ENCODE data around the gene CBFA2T2. TPM values are rescaled to one million over a fixed set of nuclear protein-coding genes. Genes with fewer than 3 reads are reported as not detected.
A peak's percentile ranks its signal among the peaks of the same experiment; 100 is the strongest.
"Not testable (repeated sequence)": the region's sequence is repeated elsewhere in the genome, so short reads cannot be mapped to it uniquely, and the experiment has no call there.

CBFA2T2 gene
- total and polyA plus RNA-seq, 5 donors = 5.6 to 13.9 (median 12.0) TPM

GRCh38 chr20:33566781-33567603 lies 77.1 kb downstream of the CBFA2T2 start:
- Histone ChIP-seq H3K4me1 (ENCODE audit: control insufficient read depth, insufficient read depth, low read length) (peaks cover 4% of the 10 kb centered on the region), H3K4me3 (ENCODE audit: low read length) (no peak overlapping the region), H3K9me3 (ENCODE audit: control insufficient read depth, low read length) (no peaks in the 10 kb centered on the region), H3K27ac (ENCODE audit: low read length) (no peak overlapping the region), H3K27me3 (ENCODE audit: control insufficient read depth, insufficient read depth) (no peaks in the 10 kb centered on the region)
- intact Hi-C loops (cut with DNase I) = no loop called here
- 86% methylated on average over 7 of the region's 7 CpGs for WGBS
- DNase-seq = no peak
- ATAC-seq = no peak

DNA sequence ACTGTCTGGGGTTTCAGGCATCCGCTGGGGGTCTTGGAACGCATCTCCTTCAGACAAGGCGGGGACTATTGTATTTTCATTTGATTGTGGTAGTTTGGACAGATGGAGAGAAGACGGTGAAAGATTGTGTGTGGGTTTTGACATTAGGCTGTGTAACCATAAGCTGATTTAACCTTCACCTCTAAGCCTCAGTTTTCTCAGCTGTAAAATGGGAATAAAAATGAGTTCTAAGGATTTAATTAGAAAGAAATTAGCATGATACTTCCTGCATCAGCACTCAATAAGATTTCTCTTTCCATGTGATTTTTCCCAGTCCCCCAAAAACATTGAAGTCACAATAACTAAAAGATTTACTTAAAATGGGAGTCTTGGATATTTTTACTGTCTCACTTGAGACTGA lies 78.1 kb downstream of the CBFA2T2 start:
- whole genome bisulfite sequencing = 97% methylated on average over 4 of the region's 4 CpGs
- Histone ChIP-seq H3K4me1 (ENCODE audit: control insufficient read depth, insufficient read depth, low read length) (peaks cover 4% of the 10 kb centered on the region), H3K9me3 (ENCODE audit: control insufficient read depth, low read length) (no peaks in the 10 kb centered on the region), H3K4me3 (ENCODE audit: low read length) (no peak overlapping the region), H3K27me3 (ENCODE audit: control insufficient read depth, insufficient read depth) (no peaks in the 10 kb centered on the region), H3K27ac (ENCODE audit: low read length) (no peak overlapping the region)
- DNase-seq = no peak
- ATAC-seq = no peak
- intact Hi-C loops (cut with DNase I) = no loop called here

- Histone ChIP-seq H3K4me1 (ENCODE audit: control insufficient read depth, insufficient read depth, low read length) (peaks cover 4% of the 10 kb centered on the region), H3K27ac (ENCODE audit: low read length) (no peak overlapping the region), H3K4me3 (ENCODE audit: low read length) (no peak overlapping the region), H3K27me3 (ENCODE audit: control insufficient read depth, insufficient read depth) (no peaks in the 10 kb centered on the region), H3K9me3 (ENCODE audit: control insufficient read depth, low read length) (no peaks in the 10 kb centered on the region)
- intact Hi-C loops (cut with DNase I) = no loop called here
- DNase-seq = no peak
- 61% methylated on average over 9 of the region's 9 CpGs for WGBS
- ATAC-seq = peak; percentile 62 to 75
Measured at GRCh38 chr20:33568378-33568777, 78.5 kb downstream of the CBFA2T2 start.

- H3K27ac ChIP-seq (ENCODE audit: low read length) = no peak overlapping the region
- no peaks in the 10 kb centered on the region for H3K9me3 ChIP-seq (ENCODE audit: control insufficient read depth, low read length)
- intact Hi-C loops (cut with DNase I) = no loop called here
- H3K27me3 ChIP-seq (ENCODE audit: control insufficient read depth, insufficient read depth) = no peaks in the 10 kb centered on the region
- WGBS = 60% methylated on average over 3 of the region's 3 CpGs
- H3K4me1 ChIP-seq (ENCODE audit: control insufficient read depth, insufficient read depth, low read length) = peaks cover 4% of the 10 kb centered on the region
- DNase-seq (peak in 2 of 3 donors; percentile 45 to 82), ATAC-seq (no peak)
- H3K4me3 ChIP-seq (ENCODE audit: low read length) = no peak overlapping the region
Measured at GRCh38 chr20:33568868-33569801, 79.2 kb downstream of the CBFA2T2 start.

GRCh38 chr20:33569802-33570391 lies 80.0 kb downstream of the CBFA2T2 start:
- peaks cover 4% of the 10 kb centered on the region for H3K4me1 ChIP-seq (ENCODE audit: control insufficient read depth, insufficient read depth, low read length)

GRCh38 chr20:33570743-33571142 lies 80.8 kb downstream of the CBFA2T2 start:
- Histone ChIP-seq H3K9me3 (ENCODE audit: control insufficient read depth, low read length) (no peaks in the 10 kb centered on the region), H3K27me3 (ENCODE audit: control insufficient read depth, insufficient read depth) (no peaks in the 10 kb centered on the region), H3K4me1 (ENCODE audit: control insufficient read depth, insufficient read depth, low read length) (peaks cover 4% of the 10 kb centered on the region), H3K27ac (ENCODE audit: low read length) (no peak overlapping the region), H3K4me3 (ENCODE audit: low read length) (no peak overlapping the region)
- WGBS = 80% methylated on average over 1 of the region's 1 CpG
- ATAC-seq (no peak), DNase-seq (no peak)
- intact Hi-C loops (cut with DNase I) = no loop called here

More at GRCh38 chr20:33569802-33570391, 80.0 kb downstream of the CBFA2T2 start:
- no peaks in the 10 kb centered on the region for H3K9me3 ChIP-seq (ENCODE audit: control insufficient read depth, low read length)
- whole genome bisulfite sequencing = 88% methylated on average over 5 of the region's 5 CpGs
- no peak overlapping the region for H3K4me3 ChIP-seq (ENCODE audit: low read length)
- no peak overlapping the region for H3K27ac ChIP-seq (ENCODE audit: low read length)
- no peak for DNase-seq
- H3K27me3 ChIP-seq (ENCODE audit: control insufficient read depth, insufficient read depth) = no peaks in the 10 kb centered on the region
- ATAC-seq = no peak
- intact Hi-C loops (cut with DNase I) = no loop called here

DNA sequence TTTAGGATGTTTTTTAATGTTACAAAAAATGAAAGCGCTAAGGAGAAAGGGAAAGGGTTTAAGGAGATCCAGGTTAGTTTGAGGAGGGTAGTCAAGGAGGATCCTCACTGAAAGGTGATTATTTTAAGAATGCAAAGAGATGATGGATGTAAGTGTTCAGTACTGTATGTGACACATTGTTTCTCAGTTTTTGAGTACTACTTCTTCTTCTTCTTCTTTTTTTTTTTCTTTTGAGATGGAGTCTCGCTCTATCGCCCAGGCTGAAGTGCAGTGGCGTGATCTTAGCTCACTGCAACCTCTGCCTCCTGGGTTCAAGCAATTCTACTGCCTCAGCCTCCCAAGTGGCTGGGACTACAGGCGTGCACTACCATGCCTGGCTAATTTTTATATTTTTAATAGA lies 83.4 kb downstream of the CBFA2T2 start:
- ATAC-seq; DNase-seq; H3K4me3 ChIP-seq (ENCODE audit: low read length); H3K9me3 ChIP-seq (ENCODE audit: control insufficient read depth, low read length); H3K27ac ChIP-seq (ENCODE audit: low read length); intact Hi-C loops (cut with DNase I); H3K27me3 ChIP-seq (ENCODE audit: control insufficient read depth, insufficient read depth); H3K4me1 ChIP-seq (ENCODE audit: control insufficient read depth, insufficient read depth, low read length): not testable (repeated sequence)
- WGBS = 98% methylated on average over 5 of the region's 5 CpGs

GRCh38 chr20:33575282-33575681 lies 85.4 kb downstream of the CBFA2T2 start:
- DNase-seq (peak in 2 of 3 donors; percentile 34 to 62), ATAC-seq (peak in 1 of 2 donors; percentile 18)
- Histone ChIP-seq H3K27ac (ENCODE audit: low read length) (no peak overlapping the region), H3K4me1 (ENCODE audit: control insufficient read depth, insufficient read depth, low read length) (no peaks in the 10 kb centered on the region), H3K4me3 (ENCODE audit: low read length) (no peak overlapping the region), H3K9me3 (ENCODE audit: control insufficient read depth, low read length) (no peaks in the 10 kb centered on the region), H3K27me3 (ENCODE audit: control insufficient read depth, insufficient read depth) (no peaks in the 10 kb centered on the region)
- intact Hi-C loops (cut with DNase I) = no loop called here
- WGBS = 45% methylated on average over 3 of the region's 3 CpGs

GRCh38 chr20:33576432-33577125 lies 86.7 kb downstream of the CBFA2T2 start:
- DNase-seq (peak in 2 of 3 donors; percentile 72), ATAC-seq (peak; percentile 55 to 79)
- Histone ChIP-seq H3K27ac (ENCODE audit: low read length) (no peak overlapping the region), H3K4me3 (ENCODE audit: low read length) (no peak overlapping the region), H3K27me3 (ENCODE audit: control insufficient read depth, insufficient read depth) (no peaks in the 10 kb centered on the region), H3K9me3 (ENCODE audit: control insufficient read depth, low read length) (no peaks in the 10 kb centered on the region), H3K4me1 (ENCODE audit: control insufficient read depth, insufficient read depth, low read length) (no peaks in the 10 kb centered on the region)
- WGBS = 44% methylated on average over 4 of the region's 4 CpGs
- intact Hi-C loops (cut with DNase I) = no loop called here

DNA sequence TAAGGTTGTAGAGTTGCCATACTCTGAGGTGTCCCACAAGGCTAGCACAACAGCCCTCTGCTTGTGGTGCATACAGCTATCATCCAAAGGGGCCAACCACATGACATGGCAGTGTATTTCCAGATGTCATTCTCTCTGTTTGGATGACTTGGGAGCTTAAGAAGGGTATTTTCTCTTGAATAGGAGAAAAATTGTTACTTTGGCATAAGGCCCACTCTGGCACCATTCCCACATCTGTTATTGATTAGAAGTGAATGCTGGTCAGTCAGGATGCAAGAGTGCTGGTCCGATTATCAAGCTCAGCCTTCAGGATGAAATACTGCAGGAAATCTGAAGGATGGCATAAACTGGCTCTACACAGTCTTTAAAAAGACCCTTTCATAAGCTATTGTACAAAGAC lies 88.6 kb downstream of the CBFA2T2 start:
- Histone ChIP-seq H3K4me3 (ENCODE audit: low read length) (no peak overlapping the region), H3K4me1 (ENCODE audit: control insufficient read depth, insufficient read depth, low read length) (no peaks in the 10 kb centered on the region), H3K9me3 (ENCODE audit: control insufficient read depth, low read length) (no peaks in the 10 kb centered on the region), H3K27me3 (ENCODE audit: control insufficient read depth, insufficient read depth) (no peaks in the 10 kb centered on the region), H3K27ac (ENCODE audit: low read length) (no peak overlapping the region)
- intact Hi-C loops (cut with DNase I) = no loop called here
- ATAC-seq (no peak), DNase-seq (no peak)
- 59% methylated on average over 1 of the region's 1 CpG for WGBS

All from right cardiac atrium (tissue), 5 donors.